HepG2 (cell line): ENCODE measurements around the gene DCST2. TPM values are rescaled to one million over a fixed set of nuclear protein-coding genes. Genes with fewer than 3 reads are reported as not detected.

ENCODE experiments used
- AGO2 ChIP-seq: fragments of 200-400 bp; formaldehyde crosslinking; optimal IDR thresholded peaks from 2 replicates; pipeline ENCODE3; 2017; ENCODE audit warnings: mild to moderate bottlenecking, low read depth, low read length, moderate library complexity
- ARNT2 ChIP-seq: sonication (generic); formaldehyde crosslinking; IDR thresholded peaks from 2 replicates; pipeline ENCODE4 v1.8.0; 2022; ENCODE audit warnings: mild to moderate bottlenecking, low read depth, missing genetic modification reagents, moderate library complexity
- CEBPG ChIP-seq: IDR thresholded peaks from 2 replicates; pipeline ENCODE4 v1.6.1; 2016
- DDIT3 ChIP-seq: sonication (generic); formaldehyde crosslinking; IDR thresholded peaks from 2 replicates; pipeline ENCODE4 v1.4.0; 2020; ENCODE audit warnings: mild to moderate bottlenecking, missing genetic modification reagents
- HMGXB3 ChIP-seq: sonication (generic); formaldehyde crosslinking; IDR thresholded peaks from 2 replicates; pipeline ENCODE4 v1.4.0; 2020; ENCODE audit warnings: missing genetic modification reagents, borderline replicate concordance
- HOXA9 ChIP-seq: sonication (generic); formaldehyde crosslinking; IDR thresholded peaks from 2 replicates; pipeline ENCODE4 v1.8.1; 2022; ENCODE audit warnings: missing genetic modification reagents, mild to moderate bottlenecking, moderate library complexity, borderline replicate concordance
- IRF2 ChIP-seq: IDR thresholded peaks from 2 replicates; pipeline ENCODE4 v1.6.1; 2018; ENCODE audit warnings: missing genetic modification reagents, missing compliant biosample characterization
- KDM3A ChIP-seq: IDR thresholded peaks from 2 replicates; pipeline ENCODE4 v1.6.1; 2018; ENCODE audit warnings: low read depth, missing compliant biosample characterization
- KDM5B ChIP-seq: sonication (generic); formaldehyde crosslinking; IDR thresholded peaks from 2 replicates; pipeline ENCODE4 v1.4.0; 2020; ENCODE audit warnings: missing genetic modification reagents, mild to moderate bottlenecking, borderline replicate concordance
- KLF15 ChIP-seq: sonication (generic); formaldehyde crosslinking; IDR thresholded peaks from 2 replicates; pipeline ENCODE4 v1.8.1; 2023; ENCODE audit warnings: borderline replicate concordance, mild to moderate bottlenecking, inconsistent platforms, missing genetic modification reagents, mixed read lengths
- NONO ChIP-seq, 2 experiments: fragments of 450-650 bp in 1 of 2; sonication (generic) in 1 of 2; formaldehyde crosslinking in 1 of 2; IDR thresholded peaks in 1 of 2; conservative IDR thresholded peaks in 1 of 2; 2 replicates each; pipeline versions ENCODE4 v1.6.1 to v1.8.0; 2017 to 2022; ENCODE audit warnings: mild to moderate bottlenecking in 1 of 2, missing genetic modification reagents in 1 of 2, moderate library complexity in 1 of 2
- SIX1 ChIP-seq: sonication (generic); formaldehyde crosslinking; IDR thresholded peaks from 2 replicates; pipeline ENCODE4 v1.4.0; 2020; ENCODE audit warnings: missing genetic modification reagents, borderline replicate concordance
- SP1 ChIP-seq, 2 experiments: fragments of 450-650 bp in 1 of 2; sonication (generic) in 1 of 2; formaldehyde crosslinking in 1 of 2; IDR thresholded peaks; 2 replicates each; pipeline versions ENCODE4 v1.4.0 to v1.6.1; 2016 to 2020; ENCODE audit warnings: missing genetic modification reagents in 1 of 2
- STAG1 ChIP-seq: sonication (generic); formaldehyde crosslinking; IDR thresholded peaks from 2 replicates; pipeline ENCODE4 v1.4.0; 2020; ENCODE audit warnings: missing genetic modification reagents
- ZFX ChIP-seq: sonication (generic); formaldehyde crosslinking; IDR thresholded peaks from 2 replicates; pipeline ENCODE4 v1.4.0; 2020; ENCODE audit warnings: mild to moderate bottlenecking, low read depth, missing genetic modification reagents, moderate library complexity
- ZNF513 ChIP-seq: sonication (generic); formaldehyde crosslinking; conservative IDR thresholded peaks from 2 replicates; pipeline ENCODE4 v1.5.0; 2020; ENCODE audit warnings: missing genetic modification reagents
- ZNF597 ChIP-seq: sonication (generic); formaldehyde crosslinking; IDR thresholded peaks from 2 replicates; pipeline ENCODE4 v1.5.0; 2020; ENCODE audit warnings: missing genetic modification reagents
- ZNF703 ChIP-seq: sonication (generic); formaldehyde crosslinking; IDR thresholded peaks from 2 replicates; pipeline ENCODE4 v1.5.1; 2020; ENCODE audit warnings: missing genetic modification reagents, mild to moderate bottlenecking, moderate library complexity, borderline replicate concordance
- ZNF784 ChIP-seq: sonication (generic); formaldehyde crosslinking; IDR thresholded peaks from 2 replicates; pipeline ENCODE4 v1.5.1; 2020; ENCODE audit warnings: missing genetic modification reagents, mild to moderate bottlenecking, borderline replicate concordance
- ZNF816 ChIP-seq: sonication (generic); formaldehyde crosslinking; IDR thresholded peaks from 2 replicates; pipeline ENCODE4 v1.8.0; 2022; ENCODE audit warnings: missing genetic modification reagents, mild to moderate bottlenecking, borderline replicate concordance
- polyA plus RNA-seq, 8 experiments: library from polyadenylated mRNA; depleted of rRNA in 3 of 8; stranded (reverse) in 7 of 8; unstranded in 1 of 8; fragments of >200 nt; fragmentation: Illumina TruSeq in 4 of 8; extraction: Trizol in 4 of 8; gene quantifications; 2 replicates each; pipeline versions ENCODE4 v1.2.1 to v1.2.3, GENCODE V29; 2011 to 2016; ENCODE audit warnings: low read depth in 4 of 8, missing spikeins in 1 of 8, mixed read lengths in 1 of 8; ENCODE audit not compliant: insufficient read depth in 1 of 8
- total RNA-seq, 5 experiments: library from RNA; depleted of rRNA; stranded (reverse); fragments of >200 nt; fragmentation: Illumina TruSeq; extraction: Trizol; gene quantifications; 2 replicates each; pipeline ENCODE4 v1.2.3, GENCODE V29; 2016; ENCODE audit warnings: low read depth in 1 of 5

The DCST2 gene
- total and polyA plus RNA-seq, 2 of the 13 experiments (the other 11 are each of a cell fraction or from before 2014, with no cell fraction given), result 0.74 TPM; not detected in 1

- TF ChIP-seq ARNT2 (CRISPR knock-in tag) (no peak), DDIT3 (CRISPR knock-in tag) (no peak), ZNF816 (CRISPR knock-in tag) (no peak), SIX1 (CRISPR knock-in tag) (no peak), IRF2 (CRISPR knock-in tag) (0 out of 2 replicates have a peak, but pooled peaks have one; percentile 10), ZNF703 (CRISPR knock-in tag) (no peak), ZNF597 (CRISPR knock-in tag) (no peak), KLF15 (no peak), AGO2 (no peak), CEBPG (CRISPR knock-in tag) (no peak), HOXA9 (CRISPR knock-in tag) (no peak), KDM5B (no peak), KDM3A (CRISPR knock-in tag) (no peak), ZNF784 (CRISPR knock-in tag) (no peak), ZNF513 (CRISPR knock-in tag) (no peak), ZFX (peak; percentile 31; the same call in 1 of the 2 replicates), SP1 (IDR thresholded peaks at IDR 0.05) (no peak), SP1 (CRISPR knock-in tag; IDR thresholded peaks at IDR 0.05) (peak; percentile 37; the same call in 1 of the 2 replicates), NONO (IDR thresholded peaks at IDR 0.05) (no peak), NONO (CRISPR knock-in tag; conservative IDR thresholded peaks at IDR 0.05) (no peak; the same call in 1 of the 2 replicates), STAG1 (no peak), HMGXB3 (CRISPR knock-in tag) (peak; percentile 58)
These were observed 62.8 kb downstream of the DCST2 start, which contains the start of gene SHC1 (continued) for GRCh38 chr1:154970631-154971340.
